ENCODE data around the gene GUCY1A1.

The GUCY1A1 gene

GRCh38 chr4:155742310-155743015, 75.8 kb downstream of the GUCY1A1 start:
- no peak for DNase-seq (ENCODE audit: low spot score)

- peak; percentile 52 for DNase-seq (ENCODE audit: low spot score)
These were observed 79.3 kb downstream of the GUCY1A1 start for GRCh38 chr4:155745984-155746383.

GRCh38 chr4:155748039-155748438, 81.4 kb downstream of the GUCY1A1 start:
- DNase-seq (ENCODE audit: low spot score): no peak

GRCh38 chr4:155749041-155749440, 82.4 kb downstream of the GUCY1A1 start:
- no peak for DNase-seq (ENCODE audit: low spot score)

GRCh38 chr4:155751569-155751968, 84.9 kb downstream of the GUCY1A1 start:
- no peak for DNase-seq (ENCODE audit: low spot score)

- no peak for DNase-seq (ENCODE audit: low spot score)
These were observed 91.2 kb downstream of the GUCY1A1 start for GRCh38 chr4:155757745-155758265.

- peak; percentile 99 for DNase-seq (ENCODE audit: low spot score)
These were observed 92.1 kb downstream of the GUCY1A1 start, which contains the start of gene GUCY1B1 for GRCh38 chr4:155758481-155759371. TSS of gene GUCY1B1 (plus strand) at chr4:155759021. CDS start at chr4:155759141, 120 bp downstream.

GRCh38 chr4:155759372-155760252, 93.0 kb downstream of the GUCY1A1 start:
- peak; percentile 56 for DNase-seq (ENCODE audit: low spot score)

- no peak for DNase-seq (ENCODE audit: low spot score)
These were observed 94.4 kb downstream of the GUCY1A1 start for GRCh38 chr4:155761047-155761446.

GRCh38 chr4:155761916-155762315, 95.3 kb downstream of the GUCY1A1 start:
- DNase-seq (ENCODE audit: low spot score): no peak

- no peak for DNase-seq (ENCODE audit: low spot score)
These were observed 95.7 kb downstream of the GUCY1A1 start for GRCh38 chr4:155762334-155762733.

- DNase-seq (ENCODE audit: low spot score): no peak
These were observed 96.9 kb downstream of the GUCY1A1 start for GRCh38 chr4:155763551-155763950.

GRCh38 chr4:155765149-155765548, 98.5 kb downstream of the GUCY1A1 start:
- DNase-seq (ENCODE audit: low spot score): no peak

- DNase-seq (ENCODE audit: low spot score): no peak
These were observed 100.0 kb downstream of the GUCY1A1 start for GRCh38 chr4:155766622-155767021.

GRCh38 chr4:155768370-155768769, 101.7 kb downstream of the GUCY1A1 start:
- DNase-seq (ENCODE audit: low spot score): no peak

- no peak for DNase-seq (ENCODE audit: low spot score)
These were observed 102.4 kb downstream of the GUCY1A1 start for GRCh38 chr4:155769090-155769489.

GRCh38 chr4:155772459-155773195, 106.0 kb downstream of the GUCY1A1 start:
- no peak for DNase-seq (ENCODE audit: low spot score)

GRCh38 chr4:155773196-155773800, 106.7 kb downstream of the GUCY1A1 start:
- no peak for DNase-seq (ENCODE audit: low spot score)

GRCh38 chr4:155774033-155774432, 107.4 kb downstream of the GUCY1A1 start:
- no peak for DNase-seq (ENCODE audit: low spot score)

- DNase-seq (ENCODE audit: low spot score): peak; percentile 30
These were observed 111.5 kb downstream of the GUCY1A1 start for GRCh38 chr4:155777971-155778735.
